Activated CD4-positive, alpha-beta T cell treated with anti-CD3 and anti-CD28 coated beads, Interleukin-2, amount 50 U/mL, for 48 hours (primary cell): Measurements from ENCODE around the gene NCR2.

Source experiments
- DNase-seq, 2 experiments: peaks; one replicate each; pipeline ENCODE4 v3.0.0-alpha.2; 2020

The NCR2 gene

DNA sequence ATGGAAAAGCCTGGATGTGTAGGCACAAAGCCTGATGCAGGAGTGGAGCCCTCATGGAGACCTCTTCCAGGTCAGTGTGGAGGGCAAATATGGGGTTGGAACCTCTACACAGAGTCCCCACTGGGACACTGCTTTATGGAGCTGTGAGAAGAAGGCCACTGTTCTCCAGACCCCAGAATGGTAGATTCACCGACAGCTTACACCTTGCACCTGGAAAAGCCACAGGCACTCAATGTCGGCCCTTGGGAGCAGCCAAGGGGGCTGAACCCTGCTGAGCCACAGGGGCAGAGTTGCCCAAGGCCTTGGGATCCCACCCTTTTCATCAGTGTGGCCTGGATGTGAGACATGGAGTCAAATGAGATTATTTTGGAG is 24.9 kb downstream of the NCR2 start:
- DNase-seq, result no peak

DNA sequence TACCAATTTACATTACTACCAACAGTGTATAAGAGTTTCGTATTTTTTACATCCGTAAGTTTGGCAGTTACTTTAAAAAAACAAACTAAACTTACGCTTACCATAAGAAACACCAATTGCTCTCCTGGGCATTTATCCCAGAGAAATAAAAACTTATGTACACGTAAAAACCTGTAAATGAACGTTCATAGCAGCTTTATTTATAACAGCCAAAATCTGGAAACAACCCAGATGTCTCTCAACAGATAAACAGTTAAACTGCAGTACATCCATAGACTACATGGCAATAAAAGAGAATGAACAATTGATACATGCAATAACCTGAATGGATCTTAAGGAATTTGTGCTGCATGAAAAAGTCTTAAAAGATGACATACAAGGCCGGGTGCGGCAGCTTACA is 30.7 kb downstream of the NCR2 start:
- DNase-seq, result no peak

DNA sequence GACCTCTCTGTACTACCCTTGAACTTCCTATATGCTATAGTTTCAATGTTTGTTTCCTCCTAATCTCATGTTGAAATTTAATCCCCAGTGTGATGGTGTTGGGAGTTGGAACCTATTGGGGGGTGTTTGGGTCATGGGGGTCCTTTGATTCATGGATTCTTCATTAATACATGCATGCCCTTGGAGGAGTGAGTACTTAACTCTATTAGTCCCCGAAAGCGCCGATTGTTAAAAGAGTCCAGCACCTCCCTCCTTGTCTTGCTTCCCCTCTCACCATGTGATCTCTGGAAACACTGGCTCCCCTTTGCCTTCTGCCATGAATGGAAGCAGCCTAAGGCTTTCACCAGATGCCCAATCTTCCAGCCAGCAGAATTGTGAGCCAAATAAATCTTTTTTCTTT is 31.7 kb downstream of the NCR2 start:
- DNase-seq, result no peak

DNA sequence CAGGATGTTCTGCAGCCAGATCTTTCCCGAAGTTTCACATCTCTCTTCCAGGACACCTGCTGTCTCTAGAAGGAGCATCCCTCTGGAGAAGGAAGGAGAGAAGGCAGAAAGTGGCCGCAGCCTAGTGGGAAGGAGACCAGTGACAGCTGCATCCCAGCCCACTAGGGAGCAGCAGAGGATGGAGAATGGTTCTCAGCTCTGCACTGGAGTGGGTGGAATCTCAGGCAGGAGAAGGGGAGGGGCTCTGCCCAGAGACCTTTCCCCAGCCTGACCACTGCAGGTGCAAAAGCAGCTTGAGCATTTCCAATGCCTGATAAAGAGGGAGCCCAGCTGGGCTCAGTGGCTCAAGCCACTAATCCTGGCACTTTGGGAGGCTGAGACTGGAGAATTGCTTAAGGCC is 32.3 kb downstream of the NCR2 start:
- peak in 1 of 2 experiments; percentile 20 for DNase-seq

DNA sequence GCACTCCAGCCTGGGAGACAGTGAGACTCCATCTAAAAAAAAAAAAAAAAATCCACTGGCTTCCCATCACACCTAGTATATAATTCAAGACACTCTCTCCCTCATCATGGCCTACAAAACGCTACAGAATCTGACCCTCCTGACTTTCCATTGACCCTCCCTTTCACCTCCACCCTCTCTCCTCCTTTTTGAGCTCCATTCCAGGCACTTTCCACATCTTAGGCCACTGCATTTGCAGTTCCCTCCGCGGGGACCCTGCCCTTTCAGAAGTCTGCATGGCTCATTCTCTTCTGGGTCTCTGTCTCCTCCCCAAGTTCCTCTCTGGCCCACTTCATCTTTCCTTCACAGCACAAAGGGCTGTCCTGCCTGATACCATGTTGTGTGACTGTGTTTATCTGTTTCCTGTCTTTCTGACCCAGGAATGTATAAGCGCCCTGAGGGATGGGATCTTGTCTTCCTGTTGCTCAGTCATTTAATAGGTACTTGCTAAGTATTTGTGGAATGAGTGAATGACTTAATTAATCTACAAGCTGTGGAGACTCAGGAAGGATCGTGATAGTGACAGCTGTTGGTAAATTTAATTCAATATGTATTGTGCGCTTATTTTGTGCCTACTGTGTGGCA is 35.2 kb downstream of the NCR2 start:
- DNase-seq, result no peak

DNA sequence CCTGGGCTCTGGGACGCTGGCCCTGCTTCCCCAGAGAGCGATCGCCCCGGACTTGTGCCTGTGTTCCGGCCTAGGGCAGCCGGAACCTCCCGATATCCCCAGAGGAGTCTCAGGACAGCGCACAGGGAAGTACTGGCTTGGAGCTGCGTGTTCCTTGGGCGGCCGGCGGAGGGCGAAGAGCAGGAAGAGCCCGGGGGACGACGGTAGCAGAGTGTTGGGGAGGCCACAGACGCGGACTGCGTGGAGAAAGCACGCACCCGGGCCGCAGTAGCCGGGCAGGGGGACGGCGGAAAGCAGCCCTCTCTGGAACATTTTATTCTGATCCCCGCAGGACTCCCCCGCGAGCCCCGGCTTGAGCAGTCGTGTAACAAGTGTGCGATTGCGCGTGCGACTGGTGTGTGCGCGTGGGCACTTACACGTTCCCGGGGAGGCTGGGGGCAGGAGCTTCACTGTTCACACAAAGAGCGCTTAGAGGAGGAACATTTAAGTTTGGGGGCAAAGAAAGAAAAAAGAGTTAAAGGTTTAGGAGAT is 36.1 kb downstream of the NCR2 start:
- peak in 1 of 2 experiments; percentile 30 for DNase-seq

DNA sequence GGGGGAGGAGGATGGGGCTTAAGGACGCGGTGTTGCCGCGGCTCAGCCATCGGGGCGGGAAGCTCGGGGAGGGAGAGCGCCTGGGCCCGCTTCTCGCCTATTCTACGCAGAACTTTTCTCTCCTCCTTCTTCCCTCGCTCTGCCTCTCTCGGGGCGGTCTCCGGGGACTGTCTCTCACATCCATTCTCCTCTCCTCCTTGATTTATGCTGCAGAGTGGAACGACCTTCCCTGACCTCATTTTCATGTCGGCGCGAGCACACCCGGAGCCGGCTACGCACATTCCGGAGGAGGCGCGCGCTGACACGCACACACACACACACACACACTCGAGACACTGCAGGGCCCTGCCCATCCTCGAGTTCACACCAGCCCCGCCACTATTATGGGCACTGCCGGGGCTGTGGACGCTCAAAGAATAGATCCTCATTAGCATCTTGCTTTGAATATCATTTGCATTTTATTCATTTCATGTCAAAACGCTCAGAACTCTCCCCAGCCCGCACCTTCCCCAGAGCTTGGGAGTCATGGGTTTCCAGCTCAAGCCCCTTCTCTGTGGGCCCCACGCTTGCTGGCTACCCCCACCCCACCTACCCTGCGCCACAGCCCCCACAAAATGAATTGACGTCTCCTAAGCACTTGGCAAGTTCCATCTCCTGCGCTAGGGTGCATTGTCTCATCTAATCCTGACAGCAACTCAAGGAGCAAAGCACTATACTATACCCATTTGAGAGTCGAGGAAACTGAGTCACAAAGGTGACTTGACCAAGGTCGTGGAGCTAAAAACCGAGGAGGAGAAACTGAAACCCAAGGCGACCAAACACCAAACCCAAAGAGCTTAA is 36.8 kb downstream of the NCR2 start:
- peak in 1 of 2 experiments; percentile 29 for DNase-seq

DNA sequence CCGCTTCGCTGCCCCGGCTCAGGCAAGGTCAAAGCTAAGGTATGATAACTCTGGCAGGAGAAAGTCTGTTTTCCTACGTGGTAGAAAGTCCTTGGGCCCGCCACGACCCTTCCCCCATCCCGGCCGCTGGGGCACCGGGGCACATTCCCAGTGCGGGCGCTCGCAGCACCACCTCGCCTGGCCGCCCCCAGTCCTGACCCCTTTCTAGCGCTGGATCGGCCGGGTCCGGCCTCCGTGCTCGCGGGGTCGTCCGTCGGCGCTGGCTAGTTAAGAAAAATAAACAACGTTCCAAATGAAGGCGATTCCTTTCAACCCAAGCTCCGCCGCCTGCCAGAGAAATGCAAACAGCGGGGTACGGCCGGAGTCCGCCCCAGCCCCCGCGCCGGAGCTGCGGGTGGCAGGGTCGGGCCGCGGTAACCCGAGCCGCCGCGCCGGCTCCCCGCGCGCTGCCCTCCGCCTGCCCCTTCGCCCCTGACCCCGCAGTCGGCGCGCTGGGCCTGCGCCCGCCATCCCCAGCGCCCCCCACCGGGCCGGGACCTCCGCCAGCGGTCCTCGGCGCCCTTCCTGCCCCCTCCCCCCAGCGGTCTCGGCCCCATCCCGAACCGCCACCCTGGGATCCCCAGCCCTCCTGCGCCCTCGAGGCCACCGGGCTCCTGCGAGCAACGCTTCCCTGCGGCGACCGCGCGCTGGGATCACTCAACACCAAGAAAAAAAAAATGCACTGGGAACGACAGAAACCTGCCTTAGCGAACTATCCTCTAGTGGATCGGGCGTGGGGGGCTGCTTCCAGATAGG is 37.6 kb downstream of the NCR2 start:
- no peak for DNase-seq

DNA sequence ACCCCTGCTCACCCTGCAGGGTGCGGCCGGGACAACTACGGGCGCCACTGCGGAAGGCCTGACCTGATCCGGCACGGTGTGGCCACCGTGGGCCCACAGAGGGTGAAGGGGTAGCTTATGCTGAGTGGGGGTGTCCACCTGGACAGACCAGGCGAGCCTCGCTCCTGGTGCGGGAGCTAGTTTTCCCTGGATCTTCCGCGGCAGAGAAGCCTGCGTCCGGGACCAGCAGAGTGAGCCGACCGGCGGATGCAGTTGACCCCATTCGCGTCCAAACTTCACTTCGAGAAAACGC is 38.2 kb downstream of the NCR2 start:
- DNase-seq, result no peak

DNA sequence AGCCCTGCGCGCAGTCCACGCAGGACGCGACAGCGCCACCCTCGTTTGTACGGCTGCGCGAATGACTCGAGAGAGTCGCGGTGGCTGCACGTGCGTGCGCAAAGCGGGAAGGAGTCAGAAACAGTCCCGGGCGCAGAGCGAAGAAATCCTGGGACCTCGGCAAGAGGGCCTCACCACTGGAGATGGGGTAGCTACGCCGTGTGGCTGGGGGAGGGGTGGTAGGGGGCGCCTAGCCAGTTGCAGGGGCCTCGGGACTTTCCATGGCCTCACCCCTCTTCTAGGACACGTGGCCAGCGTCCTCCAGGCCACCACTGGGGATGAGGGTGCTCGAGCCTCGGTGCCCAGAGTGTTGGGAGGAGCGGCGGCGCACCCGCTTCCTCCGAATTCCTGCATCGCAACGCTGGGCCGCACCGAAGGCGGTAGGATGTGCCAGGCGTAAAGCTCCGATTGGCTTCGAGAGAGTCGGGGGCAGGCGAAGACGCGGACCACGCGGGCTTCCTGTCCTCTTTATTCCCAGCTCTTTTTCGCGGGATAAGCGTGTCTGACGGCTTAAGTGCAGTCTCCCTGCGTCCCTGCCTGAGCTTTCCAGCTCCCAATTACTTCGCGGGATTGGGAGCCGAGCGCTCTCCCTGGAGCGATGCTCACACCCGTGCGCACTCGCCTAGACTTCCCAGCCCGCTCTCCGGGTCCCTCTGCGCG is 38.7 kb downstream of the NCR2 start:
- peak in 1 of 2 experiments; percentile 10 for DNase-seq

DNA sequence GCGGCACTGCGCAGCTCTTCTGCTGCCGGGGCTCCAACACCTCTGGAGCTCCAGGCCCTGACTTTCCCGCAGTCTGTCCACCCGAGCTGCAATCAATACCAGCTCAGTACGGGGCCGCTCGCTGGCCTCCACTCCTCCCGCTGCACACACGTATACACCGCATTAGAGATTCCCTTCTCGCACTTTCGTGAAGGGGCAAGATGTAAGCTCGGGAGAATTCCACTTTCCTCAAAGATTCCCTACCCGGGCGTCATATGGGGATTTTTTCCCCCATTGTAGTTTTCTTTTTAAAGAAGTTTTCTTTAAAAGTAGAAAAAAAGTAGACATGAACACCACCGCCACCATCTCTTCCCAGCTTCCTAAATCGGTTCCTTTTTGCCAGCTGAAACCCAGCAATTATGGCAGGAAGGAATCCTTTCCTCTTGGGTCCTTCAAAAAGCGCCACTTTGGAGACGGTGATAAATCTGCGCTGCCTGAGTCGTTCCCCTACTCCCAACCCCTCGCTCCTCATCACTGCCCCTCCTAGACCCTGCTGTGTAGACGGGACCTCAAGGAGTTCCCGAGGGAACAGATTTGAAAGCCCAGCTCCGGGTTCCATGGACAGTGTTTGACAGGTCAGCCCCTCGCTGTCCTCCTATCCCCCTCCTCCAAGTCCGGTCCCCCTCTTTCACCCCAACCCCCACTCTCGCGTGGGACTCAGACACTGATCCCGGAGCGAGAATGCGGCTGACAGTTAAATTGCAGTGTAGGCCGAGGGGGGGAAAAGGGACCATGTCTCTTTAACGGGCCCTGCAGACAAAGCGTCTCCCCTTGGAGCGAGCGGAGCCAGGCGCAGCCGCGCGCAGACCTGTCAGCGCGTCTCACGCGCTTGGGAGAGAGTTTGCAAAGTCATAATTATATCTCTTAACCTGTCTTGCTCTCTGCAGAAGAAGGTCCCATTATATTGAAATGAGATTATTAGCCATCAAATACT is 39.5 kb downstream of the NCR2 start:
- DNase-seq, result no peak

DNA sequence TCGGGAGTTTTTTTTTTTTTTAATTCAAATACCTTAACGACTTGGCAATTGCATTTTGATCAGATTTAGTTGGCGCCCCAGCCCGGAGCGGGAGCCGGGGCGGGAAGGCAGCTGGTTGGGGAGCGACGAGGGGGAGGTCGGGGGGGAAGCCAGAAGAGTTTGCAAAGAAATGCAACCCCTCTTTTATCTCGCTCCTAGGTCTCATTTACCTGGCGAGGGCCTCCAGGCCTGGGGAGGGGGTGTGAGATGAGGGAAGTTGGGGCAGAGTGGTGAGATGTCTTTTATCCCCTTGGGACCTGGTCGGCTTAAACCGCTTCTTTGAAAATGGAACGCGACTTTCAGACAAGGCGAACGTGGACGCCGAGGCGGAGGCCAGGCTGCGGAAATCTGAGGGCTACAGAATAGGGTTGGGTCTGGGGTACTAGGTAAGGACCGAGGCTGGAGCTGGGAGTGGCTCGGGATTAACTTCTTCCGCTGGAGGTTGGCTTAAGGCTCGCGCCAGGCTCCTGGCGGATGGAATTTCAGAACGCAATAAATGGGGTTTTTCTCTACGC is 40.3 kb downstream of the NCR2 start:
- DNase-seq, result no peak

DNA sequence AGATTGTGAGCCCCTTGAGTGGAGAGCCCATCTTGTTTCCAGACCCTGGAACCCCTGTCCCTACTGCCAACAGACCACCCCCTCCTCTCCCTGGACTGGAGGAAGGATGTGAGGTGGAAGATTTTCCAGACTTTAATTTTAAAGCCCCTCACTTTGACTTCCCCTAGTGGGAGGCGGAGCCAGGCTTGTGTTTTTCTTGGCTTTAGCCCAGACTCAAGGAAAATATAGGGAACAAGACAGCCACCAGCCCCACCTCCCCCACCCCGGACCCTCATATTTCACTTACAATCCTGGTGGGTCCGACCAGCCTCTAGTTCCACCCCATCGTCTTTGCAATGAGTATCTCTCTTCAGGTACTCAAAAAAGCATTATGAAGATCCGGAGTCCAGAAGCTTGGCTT is 40.8 kb downstream of the NCR2 start:
- no peak for DNase-seq

DNA sequence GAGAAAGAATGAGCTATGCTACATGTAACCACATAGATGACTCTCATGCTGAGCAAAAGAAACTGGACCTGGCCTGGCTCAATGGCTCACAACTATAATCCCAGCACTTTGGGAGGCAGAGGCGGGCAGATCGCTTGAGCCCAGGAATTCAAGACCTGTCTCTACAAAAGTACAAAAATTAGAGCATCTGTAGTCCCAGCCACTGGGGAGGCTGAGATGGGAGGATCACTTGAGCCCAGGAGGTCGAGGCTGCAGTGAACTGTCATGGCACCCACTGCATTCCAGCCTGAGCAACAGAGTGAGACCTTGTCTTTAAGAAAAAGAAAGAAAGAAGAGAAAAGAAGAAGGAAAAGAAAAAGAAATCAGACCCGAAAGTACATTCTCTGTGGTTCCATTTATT is 41.7 kb downstream of the NCR2 start:
- DNase-seq, result no peak

DNA sequence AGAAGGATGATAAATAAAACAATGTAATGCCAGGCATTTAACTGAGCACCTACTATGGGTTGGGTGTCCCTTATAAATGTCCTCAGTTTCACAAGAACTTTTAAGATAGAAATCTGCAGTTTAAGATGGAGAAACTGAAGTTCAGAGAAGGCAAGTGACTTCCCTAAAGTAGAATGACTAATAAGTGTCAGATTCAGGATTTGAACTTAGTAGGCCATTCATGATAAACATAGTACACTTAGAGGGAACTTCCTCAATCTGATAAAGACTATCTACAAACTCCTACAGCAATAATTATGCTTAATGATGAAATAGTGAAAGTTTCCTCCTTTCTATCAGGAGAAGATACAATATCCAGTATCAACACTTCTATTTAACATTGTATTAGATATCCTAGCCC is 43.9 kb downstream of the NCR2 start:
- DNase-seq, result no peak

DNA sequence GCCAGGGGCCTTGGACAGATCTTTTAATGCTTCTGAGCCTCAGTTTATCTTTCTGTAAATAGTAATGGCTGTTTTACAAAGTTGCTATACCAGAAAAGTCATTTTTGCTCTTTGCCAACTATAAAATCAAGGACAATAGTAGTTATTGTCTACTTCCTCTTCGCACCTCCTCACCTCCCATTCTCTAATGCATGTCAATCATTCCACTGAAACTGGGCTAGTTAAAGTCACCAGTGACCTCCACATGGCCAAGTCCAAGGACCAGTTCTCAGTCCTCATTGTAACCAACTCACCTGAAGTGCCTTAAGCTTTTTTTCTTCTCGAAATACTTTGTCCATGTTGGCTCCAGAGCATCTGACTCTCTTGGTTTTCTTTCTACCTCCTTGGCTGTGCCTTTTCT is 51.2 kb downstream of the NCR2 start:
- no peak for DNase-seq

DNA sequence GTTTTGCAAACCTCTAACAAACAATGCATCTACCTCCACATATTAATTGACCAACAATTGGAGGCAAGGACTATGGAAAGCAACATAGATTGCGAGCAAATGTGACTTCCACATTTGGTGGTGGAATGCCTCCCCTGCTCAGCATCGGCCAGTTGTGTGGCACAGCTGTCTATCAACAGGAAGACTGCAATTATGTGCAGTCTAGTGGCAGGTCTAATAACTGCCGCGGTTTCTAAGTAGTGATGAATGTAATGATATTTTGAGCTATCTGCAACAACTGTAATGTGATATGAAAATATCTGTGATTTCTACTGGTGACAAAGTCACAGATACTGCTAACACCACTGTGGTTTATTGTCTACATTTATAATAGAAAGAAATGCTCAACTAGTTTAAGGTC is 56.8 kb downstream of the NCR2 start:
- DNase-seq, result no peak

DNA sequence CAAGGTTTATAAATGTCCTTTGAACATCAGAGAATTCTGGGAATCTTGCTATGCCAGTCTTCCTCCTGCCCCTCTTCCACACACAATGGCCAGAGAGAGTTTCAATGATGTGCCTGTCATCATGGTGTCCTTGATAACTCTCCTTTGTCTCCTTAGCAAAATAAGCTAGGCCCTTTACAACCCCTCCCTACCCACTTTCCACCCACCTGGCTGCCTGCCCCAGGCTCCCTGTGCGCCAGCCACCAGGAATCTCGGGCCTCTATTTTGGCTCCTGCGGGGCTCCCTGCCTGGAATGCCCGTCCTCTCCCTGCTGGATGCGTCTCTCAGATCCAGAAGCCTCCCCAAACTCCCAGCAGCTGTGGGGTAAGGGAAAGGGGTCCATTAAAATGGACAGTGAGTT is 60.9 kb downstream of the NCR2 start:
- no peak for DNase-seq

DNA sequence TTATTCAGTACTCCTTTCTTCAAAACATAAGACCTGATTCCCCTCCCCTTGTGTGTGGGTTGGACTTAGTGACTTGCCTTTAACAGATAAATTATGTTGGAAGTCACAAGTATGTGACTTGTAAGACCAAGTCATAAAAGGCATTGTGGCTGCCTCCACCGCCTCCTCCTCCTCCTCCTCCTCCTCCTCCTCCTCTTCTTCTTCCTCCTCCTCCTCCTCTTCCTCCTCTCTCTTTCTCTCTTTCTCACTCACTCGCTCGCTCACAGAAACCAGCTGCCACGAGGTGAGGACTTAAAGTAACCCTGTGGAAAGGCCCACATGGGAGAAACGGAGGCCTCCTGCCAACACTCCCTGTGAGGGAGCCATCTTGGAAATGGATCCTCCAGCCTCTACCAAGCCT is 64.0 kb downstream of the NCR2 start:
- no peak for DNase-seq
